ENCODE results near the gene CYSTM1. TPM values are rescaled to one million over a fixed set of nuclear protein-coding genes. Genes with fewer than 3 reads are reported as not detected.

The CYSTM1 gene
- total and polyA plus RNA-seq, 4 donors: 8.1 to 45.7 (median 23.4) TPM

DNA sequence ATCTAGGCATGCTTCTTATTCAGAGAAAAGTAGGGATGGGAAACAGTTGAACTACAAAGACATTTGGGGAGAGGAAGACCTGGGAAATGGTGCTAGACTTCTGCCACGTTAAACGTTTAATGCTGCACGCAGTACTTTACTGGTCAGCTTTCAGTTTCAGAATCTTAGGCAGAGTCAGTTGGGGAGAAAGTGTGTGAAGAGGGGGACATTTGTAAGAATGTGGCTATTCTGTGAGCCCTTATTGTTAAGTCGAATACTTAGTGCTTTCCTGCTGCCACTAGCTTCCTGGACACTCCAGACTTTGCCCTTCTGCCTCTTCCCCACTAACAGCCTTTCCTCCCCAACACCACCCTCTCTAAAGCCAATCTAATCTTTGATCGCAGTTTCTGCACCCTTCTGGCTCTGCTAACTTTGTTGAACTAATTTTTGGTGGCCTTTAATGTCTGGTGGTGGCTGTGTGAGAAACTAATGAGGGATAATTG, 6.1 kb downstream of the CYSTM1 start:
- no peaks in the 10 kb centered on the region for H3K9me3 ChIP-seq (ENCODE audit: control insufficient read depth in 4 of 4, low read length in 3 of 4)
- H3K9ac ChIP-seq (ENCODE audit: low read depth in 1 of 2, low read length in 2 of 2): peak overlapping the region in 1 of 2 donors; percentile 39
- H3K36me3 ChIP-seq (ENCODE audit: control insufficient read depth in 4 of 4, insufficient read depth in 3 of 4, low read depth in 1 of 4, low read length in 3 of 4): no peaks in the 10 kb centered on the region
- H3K4me1 ChIP-seq (ENCODE audit: control insufficient read depth in 4 of 4, insufficient read depth in 4 of 4, low read length in 3 of 4): peaks cover 5 to 16% (median 6%) of the 10 kb centered on the region in 4 donors
- peak overlapping the region; percentile 55 to 56 for H3K27ac ChIP-seq (ENCODE audit: low read depth in 1 of 2, low read length in 2 of 2)
- no peaks in the 10 kb centered on the region for H3K27me3 ChIP-seq (ENCODE audit: control insufficient read depth in 4 of 4, insufficient read depth in 4 of 4, low read length in 3 of 4)
- 17% methylated on average over 5 of the region's 5 CpGs for WGBS
- TF ChIP-seq CTCF (IDR thresholded peaks at IDR 0.05; ENCODE audit: low read depth, low read length, missing input control): no peak
- TF ChIP-seq HNF4A (conservative IDR thresholded peaks at IDR 0.05): peak; percentile 73 to 78
- TF ChIP-seq RAD21 (IDR thresholded peaks at IDR 0.05): no peak
- TF ChIP-seq YY1 (IDR thresholded peaks at IDR 0.05): peak; percentile 20
- TF ChIP-seq NR2F2 (IDR thresholded peaks at IDR 0.05): no peak
- TF ChIP-seq FOXA2 (IDR thresholded peaks at IDR 0.05): no peak
- TF ChIP-seq, protein P1, sequence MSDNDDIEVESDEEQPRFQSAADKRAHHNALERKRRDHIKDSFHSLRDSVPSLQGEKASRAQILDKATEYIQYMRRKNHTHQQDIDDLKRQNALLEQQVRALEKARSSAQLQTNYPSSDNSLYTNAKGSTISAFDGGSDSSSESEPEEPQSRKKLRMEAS (IDR thresholded peaks at IDR 0.05): no peak
- TF ChIP-seq ZBTB33 (IDR thresholded peaks at IDR 0.05): no peak
- peak; percentile 68 for TF ChIP-seq SP1 (IDR thresholded peaks at IDR 0.05)
- TF ChIP-seq RXRA (IDR thresholded peaks at IDR 0.05): peak in 1 of 2 donors; percentile 11
- TF ChIP-seq ATF3 (IDR thresholded peaks at IDR 0.05): no peak
- TF ChIP-seq GABPA (IDR thresholded peaks at IDR 0.05 in 1 of 2, conservative IDR thresholded peaks at IDR 0.05 in 1 of 2): no peak
- TF ChIP-seq FOXA1 (IDR thresholded peaks at IDR 0.05): no peak
- no peak for TF ChIP-seq REST (IDR thresholded peaks at IDR 0.05)
- TF ChIP-seq TAF1 (conservative IDR thresholded peaks at IDR 0.05): no peak
- peak; percentile 65 for TF ChIP-seq HNF4G (IDR thresholded peaks at IDR 0.05)
- TF ChIP-seq EGR1 (IDR thresholded peaks at IDR 0.05; ENCODE audit: low read depth in 2 of 2): no peak
- no peak for TF ChIP-seq JUND (IDR thresholded peaks at IDR 0.05)
- peak overlapping the region in 2 of 3 donors; percentile 6 to 16 for H3K4me3 ChIP-seq (ENCODE audit: low read depth in 1 of 3, low read length in 3 of 3)
- DNase-seq (ENCODE audit: low spot score): no peak
